ENCODE measurements around the gene KCTD5.

The KCTD5 gene

DNA sequence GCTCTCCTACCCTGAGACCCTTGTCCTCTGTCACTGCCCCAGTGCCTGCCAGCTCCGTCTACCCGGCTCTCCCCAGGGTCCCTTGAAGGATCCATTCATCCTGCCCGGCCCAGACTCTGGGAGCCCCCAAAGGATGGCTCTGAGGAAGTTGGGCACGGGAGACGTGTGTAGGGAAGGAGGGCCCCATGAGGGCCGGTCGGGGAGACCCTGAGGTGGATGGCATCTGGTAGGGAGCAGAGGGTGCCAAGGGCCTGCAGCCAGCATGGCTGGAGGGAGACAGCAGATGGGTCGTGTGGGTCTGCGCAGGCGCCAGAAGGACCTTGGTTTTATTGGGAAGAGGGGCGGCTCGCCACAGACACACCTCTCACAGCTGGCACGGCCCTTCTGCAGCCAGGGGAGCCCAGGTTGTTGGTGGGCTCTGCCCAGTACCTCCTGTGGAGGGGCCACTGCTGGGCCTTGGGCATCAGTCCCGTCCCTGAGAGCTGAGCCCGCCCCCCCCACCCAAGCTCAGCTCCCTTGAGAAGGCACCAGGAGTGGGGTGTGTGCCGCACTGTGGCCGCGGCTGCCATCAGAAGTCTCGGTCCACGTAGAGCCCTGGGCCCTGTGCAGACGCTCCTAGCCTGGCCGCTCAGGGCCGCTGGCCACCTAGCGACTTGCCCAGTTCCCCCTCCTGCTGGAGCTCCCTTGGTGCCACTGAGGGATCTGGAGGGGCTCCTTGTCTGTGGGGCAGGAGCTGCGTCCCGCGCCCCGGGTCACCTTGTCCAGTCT lies 16.0 kb downstream of the KCTD5 start:
- no peak for FAIRE-seq

DNA sequence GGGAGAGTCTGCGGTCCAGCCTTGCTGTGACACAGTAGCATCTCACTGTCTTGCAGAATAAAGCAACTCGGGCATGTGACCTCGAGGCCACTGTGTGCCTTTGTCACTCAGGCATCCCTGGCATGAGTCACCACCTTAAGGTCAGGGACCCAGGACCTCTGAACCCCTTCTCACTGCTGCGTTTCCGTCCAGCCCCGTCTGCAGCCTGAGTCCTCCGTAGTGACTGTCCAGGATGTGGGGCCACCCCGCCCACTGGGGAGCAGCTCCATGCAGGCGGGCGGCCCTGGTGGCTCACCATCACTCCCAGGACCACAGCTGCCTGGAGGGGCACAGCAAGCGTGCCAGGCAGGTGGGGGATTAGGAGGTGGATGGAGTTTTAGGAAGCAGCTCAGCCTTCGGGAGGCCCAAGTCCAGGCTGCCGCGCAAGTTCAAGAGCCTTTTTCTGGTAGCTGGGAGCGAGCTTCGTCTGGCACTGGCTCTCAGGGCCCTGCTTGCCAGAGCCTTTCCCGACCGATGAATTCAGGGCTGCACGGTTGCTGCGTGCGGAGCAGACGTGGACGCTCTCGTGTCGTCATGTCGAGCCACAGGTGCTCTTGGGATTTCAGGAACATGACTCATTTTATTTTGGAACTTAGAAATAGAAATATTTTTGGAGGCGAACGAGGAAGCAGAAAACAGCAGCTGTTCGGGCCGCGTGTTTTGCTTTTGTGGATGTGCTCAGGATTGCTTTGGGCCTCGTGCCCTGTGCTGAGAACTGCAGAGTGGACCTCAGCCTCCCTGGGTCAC lies 16.8 kb downstream of the KCTD5 start:
- FAIRE-seq, result no peak

DNA sequence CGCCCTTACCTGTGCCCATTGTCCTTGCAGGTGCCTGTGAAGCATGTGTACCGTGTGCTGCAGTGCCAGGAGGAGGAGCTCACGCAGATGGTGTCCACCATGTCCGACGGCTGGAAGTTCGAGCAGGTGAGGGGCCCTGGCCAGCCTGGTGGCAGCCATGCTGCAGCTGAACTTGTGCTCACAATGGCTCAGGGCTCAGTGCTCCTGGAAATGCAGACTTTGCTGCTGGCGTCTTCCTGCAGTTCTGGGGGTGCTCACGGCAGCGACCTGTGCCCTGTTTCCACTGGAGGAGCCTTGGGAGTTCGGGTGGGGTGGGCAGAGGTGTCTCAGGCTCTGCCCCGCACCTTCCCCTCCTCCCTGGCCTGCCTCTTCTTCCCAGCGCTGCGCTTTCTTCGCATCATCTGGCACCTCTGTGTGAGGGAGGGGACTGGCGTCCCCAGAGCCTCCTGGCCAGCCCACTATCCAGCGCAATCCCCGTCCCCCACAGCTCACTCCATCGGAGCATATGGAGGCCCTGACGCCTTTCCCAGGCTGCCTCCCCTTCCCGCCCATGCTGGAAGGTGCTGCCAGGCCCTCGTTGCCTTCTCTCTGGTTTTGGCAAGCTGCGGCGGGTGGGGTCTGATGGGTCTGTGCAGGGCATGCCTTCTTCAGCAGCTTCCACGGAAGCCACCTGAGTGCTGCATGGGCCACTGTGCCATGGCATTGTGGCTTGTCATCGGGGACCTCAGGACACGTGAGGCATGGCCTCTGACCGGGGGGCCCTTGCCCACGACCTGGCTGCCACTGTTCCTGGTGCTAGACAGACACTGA lies 17.7 kb downstream of the KCTD5 start:
- FAIRE-seq, result no peak

DNA sequence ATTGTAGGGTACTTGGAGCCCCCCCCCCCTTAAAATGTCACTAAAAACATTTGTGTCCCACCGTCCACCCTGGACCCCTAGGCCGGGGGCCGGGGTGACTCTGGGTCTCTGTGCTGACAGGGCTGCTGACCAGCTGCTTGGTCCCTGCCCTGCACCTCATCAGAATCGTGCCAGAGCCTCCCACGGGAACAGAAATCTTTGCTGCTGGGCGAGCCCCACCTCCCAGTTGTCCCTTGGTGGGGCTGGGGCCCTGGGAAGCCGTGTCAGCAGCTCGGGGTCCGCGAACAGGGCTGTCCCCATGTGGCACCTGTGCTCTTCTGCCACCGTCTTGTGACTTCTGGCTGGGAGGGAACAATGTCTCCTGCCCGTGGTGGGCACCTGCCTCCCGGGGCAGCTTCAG lies 18.5 kb downstream of the KCTD5 start:
- FAIRE-seq, result no peak

DNA sequence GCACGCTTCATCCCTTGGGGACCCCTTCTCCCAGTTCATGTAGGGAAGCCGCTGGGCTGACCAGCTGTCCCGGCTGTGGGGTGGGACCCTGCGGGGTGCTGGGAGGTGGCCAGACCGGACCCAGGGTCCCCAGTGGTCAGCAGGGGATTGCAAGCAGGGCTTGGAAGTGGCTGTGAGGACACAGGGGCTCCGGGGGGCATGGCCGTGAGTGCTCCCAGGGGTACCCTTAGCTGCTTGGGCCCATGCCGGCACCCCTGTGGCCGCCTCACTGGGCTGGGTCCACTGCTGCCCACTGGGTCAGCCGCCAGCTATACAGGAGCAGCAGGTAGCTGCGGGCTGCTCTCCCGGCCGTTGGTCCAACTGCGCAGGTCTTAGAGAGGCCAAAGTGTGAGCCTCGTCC lies 18.9 kb downstream of the KCTD5 start:
- no peak for FAIRE-seq

DNA sequence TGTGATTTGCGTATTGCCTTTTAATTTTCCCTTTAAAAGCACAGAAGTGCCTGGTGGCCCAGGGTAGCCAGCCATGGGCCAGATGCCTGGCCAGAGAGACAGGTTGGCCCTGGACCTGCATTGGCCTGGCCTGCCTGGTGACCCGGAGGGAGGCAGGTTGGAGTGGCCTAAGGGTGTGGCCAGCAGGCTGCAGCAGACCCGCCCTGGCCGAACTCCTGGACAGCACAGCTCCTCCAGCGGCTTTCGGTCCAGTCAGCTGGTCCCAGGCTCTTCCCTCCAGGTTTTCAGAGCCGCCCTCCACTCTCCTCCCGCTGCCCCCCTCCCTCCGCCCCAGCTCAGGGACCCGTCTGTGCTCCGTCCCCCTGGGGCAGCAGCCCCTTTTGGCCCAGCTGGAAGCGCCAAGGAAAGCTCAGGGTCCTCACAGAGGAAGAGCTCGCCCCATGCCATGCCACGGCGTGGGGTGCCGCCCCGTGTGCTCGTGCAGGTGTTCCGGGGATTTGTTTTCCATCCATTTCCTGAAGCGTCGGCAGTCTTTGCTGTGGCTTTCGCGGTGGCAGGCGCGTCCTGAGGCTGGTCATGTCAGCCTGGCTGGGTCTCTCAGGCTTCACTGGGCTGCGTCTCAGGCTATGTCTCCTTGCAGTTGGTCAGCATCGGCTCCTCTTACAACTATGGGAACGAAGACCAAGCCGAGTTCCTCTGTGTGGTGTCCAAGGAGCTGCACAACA lies 19.6 kb downstream of the KCTD5 start:
- no peak for FAIRE-seq

DNA sequence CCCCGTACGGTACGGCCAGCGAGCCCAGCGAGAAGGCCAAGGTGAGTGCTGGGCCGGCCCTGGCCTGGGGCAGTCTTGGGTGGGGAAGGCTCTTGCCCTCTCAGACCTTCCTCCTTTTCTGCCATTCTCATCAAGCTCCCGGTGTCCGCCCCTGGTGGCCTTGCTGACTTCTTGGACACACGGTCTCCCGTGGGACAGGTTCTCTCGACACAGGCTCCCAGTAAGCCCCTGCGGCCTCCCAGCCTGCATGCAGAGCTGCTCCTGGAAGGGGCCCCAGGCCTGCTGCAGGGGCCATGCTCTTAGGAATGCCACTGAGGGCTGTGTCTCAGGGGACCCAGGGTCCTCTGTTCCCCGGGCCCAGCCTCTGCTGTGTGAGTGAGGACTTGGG lies 20.1 kb downstream of the KCTD5 start:
- no peak for FAIRE-seq

DNA sequence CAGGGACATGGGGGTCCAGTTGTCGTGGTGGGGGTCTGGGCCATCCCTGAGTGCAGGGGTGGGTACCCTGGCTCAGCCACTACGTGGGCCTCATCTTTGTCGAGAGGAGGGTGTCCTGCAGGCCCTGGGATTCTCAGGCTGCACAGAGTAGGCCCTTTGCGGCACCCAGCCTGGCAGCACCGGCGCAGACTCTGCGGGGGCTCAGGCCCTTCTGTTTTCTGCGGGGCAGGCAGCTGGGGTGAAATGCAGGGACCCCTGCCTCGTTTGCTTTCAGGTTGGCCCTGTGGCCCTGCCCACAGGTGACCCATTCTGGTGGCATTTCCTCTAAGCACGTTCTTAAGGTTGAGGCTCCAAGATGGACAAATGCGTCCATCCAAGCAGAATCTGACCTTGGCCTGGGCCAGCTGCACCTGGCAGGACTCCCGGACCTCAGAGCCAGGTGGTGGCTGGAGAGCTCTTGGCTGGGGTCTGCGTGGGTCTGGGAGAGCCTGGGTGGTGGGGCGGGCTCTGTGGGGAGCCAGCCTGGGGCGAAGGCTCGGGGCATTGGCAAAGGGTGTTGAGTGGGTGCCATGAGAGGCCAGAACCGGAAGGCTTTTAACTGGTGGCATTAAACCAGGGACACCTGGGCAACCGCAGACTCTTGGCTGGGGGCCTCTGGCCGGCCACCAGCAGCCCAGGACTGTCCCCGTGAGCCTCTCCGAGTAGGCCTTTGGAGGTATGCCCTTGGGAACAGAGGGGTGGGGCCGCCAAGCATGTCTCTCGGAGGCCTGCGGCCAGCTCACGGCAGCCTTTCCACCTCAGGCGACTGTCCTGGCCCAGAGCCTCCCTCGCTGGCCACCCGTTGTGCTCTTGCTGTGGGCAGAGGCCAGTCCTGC lies 20.8 kb downstream of the KCTD5 start:
- no peak for FAIRE-seq

DNA sequence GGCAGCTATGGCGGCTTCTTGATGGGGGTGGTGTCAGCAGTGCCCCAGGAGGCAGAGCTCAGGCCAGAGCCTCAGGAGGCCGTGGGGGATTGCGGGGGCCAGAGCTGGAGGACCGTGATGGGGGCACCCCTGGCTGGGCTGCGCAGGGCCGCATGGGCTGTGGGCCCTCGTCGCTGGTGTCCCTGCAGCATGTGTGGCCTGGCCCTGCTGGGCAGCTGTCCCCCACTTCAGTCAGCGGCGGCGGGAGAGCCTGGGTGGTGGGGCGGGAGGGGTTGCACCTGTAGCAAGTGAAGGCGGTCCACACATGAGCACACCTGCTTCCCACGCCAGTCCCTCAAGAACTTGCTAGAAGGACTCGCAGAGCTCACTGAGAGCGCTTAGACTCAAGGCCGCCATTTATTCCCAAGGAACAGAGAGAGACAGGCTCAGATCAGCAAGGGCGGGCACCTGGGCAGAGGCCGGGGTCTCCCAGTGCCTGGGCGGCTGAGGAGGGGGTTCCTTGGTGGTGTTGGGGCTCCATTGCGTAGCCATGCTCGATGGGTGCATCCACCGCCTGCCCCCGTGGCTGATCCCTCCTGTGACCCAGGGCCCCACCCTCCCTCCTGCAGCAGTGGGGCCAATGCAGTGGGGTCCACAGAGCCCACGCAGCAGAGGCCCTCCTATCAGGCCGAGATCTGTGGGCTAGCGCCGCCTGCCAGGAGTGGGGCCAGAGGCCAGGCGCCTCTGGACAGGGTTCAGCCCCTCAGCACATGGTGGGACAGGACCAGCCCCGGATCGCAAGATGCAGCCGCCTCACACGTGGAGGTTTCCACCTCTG lies 22.1 kb downstream of the KCTD5 start:
- no peak for FAIRE-seq

DNA sequence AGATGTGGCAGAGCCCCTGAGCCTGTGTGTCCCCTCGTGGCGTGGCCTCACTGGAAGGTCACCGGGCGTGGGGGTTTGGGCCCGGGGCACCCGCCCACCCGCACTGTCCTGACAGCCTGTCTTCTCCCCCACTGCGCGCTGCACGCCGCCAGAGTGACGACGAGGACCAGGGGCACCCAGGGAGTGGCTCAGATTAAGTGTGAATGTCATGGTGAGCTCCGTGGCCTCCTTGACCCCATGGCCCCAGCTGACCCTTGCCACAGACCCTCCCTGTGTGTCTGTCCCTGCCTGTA lies 22.6 kb downstream of the KCTD5 start:
- no peak for FAIRE-seq

DNA sequence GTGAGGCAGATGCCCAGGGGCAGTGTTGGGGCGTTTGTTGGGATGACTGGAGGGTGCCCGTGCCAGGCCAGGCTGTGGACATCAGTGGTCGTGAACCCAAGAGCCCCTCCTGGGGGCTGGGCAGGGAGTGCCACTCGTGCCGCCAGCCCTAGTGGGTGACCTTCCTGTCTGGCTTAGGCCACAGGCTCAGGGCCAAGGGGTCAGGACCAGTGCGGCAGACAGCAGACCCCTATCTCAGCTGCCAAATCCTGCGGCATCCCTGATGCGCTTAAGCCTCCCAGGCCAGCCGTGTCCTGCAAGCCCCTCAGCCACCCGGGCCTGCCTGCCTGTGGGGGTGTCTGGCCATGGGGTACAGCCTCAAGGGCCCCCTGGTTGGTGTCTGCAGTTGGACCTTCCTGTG lies 23.0 kb downstream of the KCTD5 start:
- FAIRE-seq, result no peak

DNA sequence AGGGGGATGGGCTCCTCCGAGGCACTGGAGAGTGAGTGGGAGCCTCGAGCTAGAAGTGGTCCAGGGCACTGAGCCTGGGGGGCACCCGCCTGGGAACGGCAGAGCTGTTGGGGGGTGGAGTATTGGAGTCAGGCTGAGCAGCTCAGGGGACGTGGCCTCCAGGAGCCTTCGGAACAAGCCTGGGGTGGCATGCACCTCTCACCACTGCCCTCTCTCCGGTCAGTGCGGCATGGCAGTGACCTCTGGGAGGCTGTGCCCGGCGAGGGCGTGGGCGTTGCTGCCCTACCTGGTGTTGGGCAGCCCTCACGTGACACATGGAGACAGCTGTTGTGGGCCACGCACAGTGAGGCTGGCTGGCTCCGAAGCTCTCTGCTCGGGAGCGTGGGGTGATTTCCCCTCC lies 23.8 kb downstream of the KCTD5 start:
- no peak for FAIRE-seq

DNA sequence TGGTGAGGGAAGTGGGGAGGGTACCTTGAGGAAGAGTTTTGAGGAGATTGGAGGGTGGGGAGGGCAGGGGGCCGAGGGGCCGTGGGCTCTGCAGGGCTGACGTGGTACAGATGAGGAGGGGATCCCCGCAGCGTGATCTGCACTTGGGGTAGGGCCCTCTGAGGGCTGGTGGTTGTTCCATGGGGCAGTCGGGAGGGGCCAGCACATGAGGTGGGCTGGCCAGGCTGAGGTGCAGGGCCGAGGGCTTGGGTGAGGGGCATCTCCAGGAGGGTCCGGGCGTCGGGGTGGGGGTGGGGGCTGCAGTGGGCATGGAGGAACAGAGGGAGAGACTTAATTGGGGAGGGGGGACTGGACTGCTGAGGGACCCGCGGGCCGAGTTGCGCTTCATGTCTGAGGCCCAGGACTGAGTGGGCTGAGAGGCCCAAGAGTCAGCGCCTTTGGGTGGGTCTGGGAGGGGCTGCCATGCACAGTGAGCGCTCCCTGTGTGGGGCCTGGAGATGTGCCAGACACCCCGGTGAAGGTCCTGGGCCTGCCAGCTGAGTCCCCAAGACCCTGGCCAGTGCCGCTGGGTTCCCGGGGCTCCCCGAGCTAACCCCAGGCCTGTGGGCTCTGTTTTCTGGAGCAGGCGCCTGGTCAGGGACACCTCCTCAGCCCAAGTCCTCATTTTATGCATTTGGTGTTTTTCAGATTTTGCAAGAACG lies 24.4 kb downstream of the KCTD5 start:
- FAIRE-seq, result no peak

DNA sequence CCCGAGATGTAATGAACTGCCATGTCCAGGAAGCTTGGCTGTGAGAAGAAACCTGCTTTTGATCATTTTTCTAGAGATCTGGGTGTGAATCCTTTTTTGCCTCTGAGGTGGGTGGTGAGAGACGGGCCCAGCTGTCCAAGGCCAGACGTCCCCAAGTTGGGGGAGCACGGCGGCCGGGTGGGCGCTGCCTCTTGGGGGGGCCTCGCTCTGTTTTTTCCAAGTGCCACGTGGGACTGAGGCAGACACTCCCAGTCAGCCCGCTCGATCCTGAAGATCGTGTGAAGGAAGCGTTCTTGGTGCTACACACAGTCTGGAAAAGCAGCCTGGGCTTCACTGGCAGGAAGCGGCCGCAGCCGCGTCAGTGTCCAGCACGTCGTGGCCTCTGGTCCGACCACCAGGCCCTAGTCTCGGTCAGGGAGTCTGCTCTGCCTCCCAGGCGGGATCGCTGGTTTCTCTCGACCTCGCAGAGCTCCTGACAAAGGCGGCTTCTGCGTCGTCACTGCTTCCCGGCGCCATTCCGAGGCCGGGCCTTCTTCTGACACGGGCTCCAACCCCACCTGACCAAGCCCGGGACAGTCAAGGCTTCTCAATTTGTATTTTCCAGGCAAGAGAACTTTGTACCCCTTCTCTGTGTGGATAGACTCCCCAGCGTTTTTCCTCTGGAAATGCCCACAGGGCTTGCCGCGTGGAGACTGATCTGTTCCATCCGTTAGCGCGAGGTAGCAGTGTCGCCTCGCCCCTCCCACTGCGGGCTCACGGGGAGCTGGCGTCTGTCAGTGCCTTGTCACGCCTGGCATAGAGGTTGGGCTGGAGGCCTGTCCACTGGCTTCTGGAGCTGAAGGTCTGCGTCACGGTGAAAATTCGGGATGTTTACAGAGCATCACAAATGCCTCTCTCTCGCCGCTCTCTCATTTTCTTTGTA lies 25.3 kb downstream of the KCTD5 start:
- no peak for FAIRE-seq

DNA sequence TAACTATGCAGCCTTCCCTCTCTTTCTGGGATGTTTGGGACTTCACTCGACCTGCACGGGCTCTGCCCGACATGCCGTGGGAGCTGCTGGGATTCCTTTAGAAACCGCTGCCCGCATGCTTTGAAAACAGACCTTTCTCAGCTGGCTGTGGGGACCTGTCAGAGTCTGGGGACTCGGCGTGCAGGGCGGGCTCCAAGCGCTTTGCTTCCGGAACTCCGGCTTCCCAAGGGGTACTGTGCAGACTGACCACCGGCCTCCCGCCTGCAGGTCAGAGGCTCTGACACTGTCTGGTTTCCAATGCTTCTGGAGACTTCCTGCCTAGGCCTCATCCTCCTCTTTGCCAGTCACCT lies 25.9 kb downstream of the KCTD5 start:
- no peak for FAIRE-seq

DNA sequence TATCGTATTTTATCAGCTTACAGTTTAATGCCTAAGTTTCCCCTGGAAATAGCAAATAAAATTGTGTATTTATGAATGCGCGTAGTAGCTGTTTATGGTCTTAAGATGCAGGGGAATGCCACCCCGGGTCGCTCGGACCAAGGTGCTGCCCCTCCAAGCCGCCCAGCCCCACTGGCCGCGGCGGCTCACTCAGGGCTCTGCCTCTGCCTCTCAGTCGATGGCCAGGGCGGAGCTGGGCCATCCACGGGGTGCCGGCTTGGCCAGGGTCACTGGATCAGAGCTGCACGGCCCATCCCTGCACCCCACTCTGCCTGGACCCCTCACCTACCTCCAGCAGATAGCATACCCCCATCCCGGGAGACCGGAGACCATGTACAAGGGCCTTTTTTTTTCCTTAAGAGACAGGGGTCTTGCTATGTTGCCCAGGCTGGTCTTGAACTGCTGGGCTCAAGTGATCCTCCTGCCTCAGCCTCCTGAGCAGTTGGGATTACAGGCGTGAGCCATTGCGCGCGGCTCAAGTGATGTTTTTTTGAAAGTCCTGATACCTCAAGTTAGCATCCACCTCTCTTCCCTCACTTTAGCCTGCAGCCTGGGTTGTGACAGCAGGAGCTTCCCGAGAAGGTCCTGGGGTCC lies 26.7 kb downstream of the KCTD5 start:
- no peak for FAIRE-seq

DNA sequence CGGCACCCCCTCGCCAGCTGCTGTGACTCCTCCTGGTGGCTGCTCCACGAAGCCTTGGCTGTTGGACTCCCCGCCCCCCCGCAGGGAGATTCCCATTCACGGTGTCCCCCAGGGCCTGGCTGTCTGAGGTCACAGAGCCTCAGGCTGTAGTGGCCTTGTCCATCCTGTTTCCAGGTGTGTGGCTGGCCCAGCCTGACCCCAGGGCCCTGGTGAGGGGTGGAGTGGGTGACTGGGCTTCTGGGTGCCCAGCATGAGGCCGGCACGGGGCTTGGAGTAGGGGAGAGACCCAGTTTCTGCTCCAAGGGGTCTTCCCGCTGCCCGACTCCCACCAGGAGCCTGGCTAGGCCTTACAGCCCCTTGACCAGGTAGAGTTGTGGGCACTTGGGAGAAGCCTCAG lies 27.3 kb downstream of the KCTD5 start:
- no peak for FAIRE-seq

DNA sequence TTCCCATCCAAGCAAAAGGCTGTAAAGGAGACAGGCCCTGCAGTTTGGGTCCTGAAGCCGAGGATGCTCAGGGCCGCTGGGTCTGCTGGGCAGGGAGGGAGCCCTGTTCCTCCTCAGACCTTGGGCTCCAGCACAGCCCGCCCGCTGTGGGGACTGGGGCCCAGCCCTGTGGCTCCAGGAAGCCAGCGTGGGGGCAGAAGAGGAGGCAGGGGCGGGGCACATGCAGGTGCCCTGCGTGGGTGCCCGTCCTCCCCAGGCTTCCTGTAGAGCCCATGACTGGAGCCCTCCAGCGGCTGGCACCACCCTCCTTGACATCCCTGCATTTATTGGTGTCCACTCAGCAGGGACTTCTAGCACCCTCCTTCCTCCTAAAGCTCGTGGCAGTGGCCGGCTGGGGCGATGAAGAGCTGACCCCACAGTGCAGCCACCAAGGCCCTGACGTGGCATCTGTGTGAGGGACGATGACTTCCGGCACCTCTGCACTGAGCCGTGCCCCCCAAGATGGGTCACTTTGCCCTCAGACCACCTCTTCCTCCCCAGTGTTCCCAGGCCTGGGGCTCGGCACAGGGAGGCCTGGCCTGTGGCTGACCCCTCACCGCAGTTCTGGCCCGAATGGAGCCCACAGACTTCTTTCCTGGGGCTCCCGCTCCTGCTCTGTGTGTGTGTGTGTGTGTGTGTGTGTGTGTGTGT lies 27.8 kb downstream of the KCTD5 start:
- FAIRE-seq, result no peak

Data from G401.6 (cell line).